Activated T-cell treated with anti-CD3 and anti-CD28 coated beads, Interleukin-2, amount 50 U/mL, for 4 hours (primary cell): ENCODE measurements around the gene GRID2. TPM values are rescaled to one million over a fixed set of nuclear protein-coding genes. Genes with fewer than 3 reads are reported as not detected.
"Not testable (repeated sequence)": the region's sequence is repeated elsewhere in the genome, so short reads cannot be mapped to it uniquely, and the experiment has no call there.

Source experiments
- ATAC-seq, 2 donors: fragments of 200-7000 bp; cut with Tn5 transposase; one replicate each; pipeline ENCODE4 v1.10.0; 2021
- DNase-seq: peaks from one replicate; pipeline ENCODE4 v3.0.0-alpha.2; 2020
- H3K27me3 Mint-ChIP-seq: one replicate; pipeline ENCODE4 v1.8.0; 2021; ENCODE audit warnings: low read depth, mixed read lengths
- H3K36me3 Mint-ChIP-seq: one replicate; pipeline ENCODE4 v1.8.0; 2022; ENCODE audit warnings: mixed read lengths; ENCODE audit not compliant: insufficient read depth
- H3K4me1 Mint-ChIP-seq: one replicate; pipeline ENCODE4 v1.8.0; 2021; ENCODE audit warnings: low read depth, mixed read lengths
- H3K4me3 Mint-ChIP-seq: one replicate; pipeline ENCODE4 v1.8.0; 2021; ENCODE audit warnings: mild to moderate bottlenecking, moderate library complexity, mixed read lengths
- H3K9me3 Mint-ChIP-seq: one replicate; pipeline ENCODE4 v1.8.0; 2021; ENCODE audit warnings: mixed read lengths
- total RNA-seq, 3 donors: library from RNA; stranded (reverse); gene quantifications; one replicate each; pipeline ENCODE4 v1.2.1, GENCODE V29; 2021

GRID2 gene
- total RNA-seq, 3 donors from 2014 or later: 0.22 TPM; not detected in 2

DNA sequence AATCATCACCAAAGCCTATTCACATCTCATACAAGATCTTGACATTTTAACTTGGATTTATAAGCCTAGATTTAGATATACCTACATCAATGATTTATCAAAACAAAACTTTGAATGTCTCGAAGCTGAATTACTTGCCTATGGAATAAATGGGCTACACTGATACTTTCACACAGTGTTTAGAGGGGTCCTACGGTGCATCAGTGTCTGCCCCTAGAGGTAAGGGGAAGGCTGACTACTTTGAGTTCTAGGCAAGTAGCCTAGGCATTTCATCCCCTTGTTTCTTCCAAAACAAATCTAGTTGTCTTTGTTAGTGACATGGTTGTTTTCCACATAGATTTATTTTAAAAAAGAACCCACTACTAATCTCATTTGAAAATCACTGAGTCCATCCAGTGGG is 1366.7 kb downstream of the GRID2 start:
- ATAC-seq (no peak), DNase-seq (no peak)
- no peaks in the 10 kb centered on the region for H3K27me3 Mint-ChIP-seq

DNA sequence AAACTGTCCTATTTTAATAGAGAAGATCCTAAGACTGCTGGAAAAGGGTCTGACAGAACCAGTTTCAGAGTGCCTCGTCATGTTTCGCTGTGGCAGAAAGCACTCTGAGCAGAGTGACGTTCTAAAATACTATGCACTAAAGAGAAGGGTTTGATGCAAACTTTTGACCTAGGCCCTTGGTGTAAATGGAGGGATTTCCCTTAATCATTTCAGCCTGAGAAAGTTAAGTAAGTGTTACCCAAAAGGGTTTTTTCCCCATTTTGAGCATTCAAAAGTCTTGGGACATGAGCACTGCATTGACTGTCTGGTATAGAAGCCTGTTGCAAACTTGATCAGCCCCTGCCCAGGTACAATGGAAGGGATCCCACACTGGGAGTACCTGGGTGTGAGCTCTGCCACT is 1367.3 kb downstream of the GRID2 start:
- no peaks in the 10 kb centered on the region for H3K36me3 Mint-ChIP-seq
- H3K27me3 Mint-ChIP-seq: no peaks in the 10 kb centered on the region
- H3K9me3 Mint-ChIP-seq: peaks cover 6% of the 10 kb centered on the region
- DNase-seq (no peak), ATAC-seq (no peak)
- H3K4me1 Mint-ChIP-seq: no peaks in the 10 kb centered on the region
- no peak overlapping the region for H3K4me3 Mint-ChIP-seq

More for the DNA sequence above, 1366.7 kb downstream of the GRID2 start:
- Mint-ChIP-seq H3K4me3 (no peak overlapping the region), H3K9me3 (peaks cover 8% of the 10 kb centered on the region), H3K36me3 (no peaks in the 10 kb centered on the region), H3K4me1 (no peaks in the 10 kb centered on the region)

DNA sequence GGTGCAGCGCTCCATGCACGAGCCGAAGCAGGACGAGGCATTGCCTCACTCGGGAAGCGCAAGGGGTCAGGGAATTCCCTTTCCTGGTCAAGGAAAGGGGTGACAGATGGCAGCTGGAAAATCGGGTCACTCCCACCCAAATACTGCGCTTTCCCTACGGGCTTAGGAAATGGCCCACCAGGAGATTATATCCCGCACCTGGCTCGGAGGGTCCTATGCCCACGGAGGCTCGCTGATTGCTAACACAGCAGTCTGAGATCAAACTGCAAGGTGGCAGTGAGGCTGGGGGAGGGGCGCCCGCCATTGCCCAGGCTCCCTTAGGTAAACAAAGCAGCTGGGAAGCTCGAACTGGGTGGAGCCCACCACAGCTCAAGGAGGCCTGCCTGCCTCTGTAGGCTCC is 1373.2 kb downstream of the GRID2 start:
- H3K27me3 Mint-ChIP-seq, H3K36me3 Mint-ChIP-seq, H3K9me3 Mint-ChIP-seq, H3K4me1 Mint-ChIP-seq, H3K4me3 Mint-ChIP-seq, ATAC-seq, DNase-seq: not testable (repeated sequence)

DNA sequence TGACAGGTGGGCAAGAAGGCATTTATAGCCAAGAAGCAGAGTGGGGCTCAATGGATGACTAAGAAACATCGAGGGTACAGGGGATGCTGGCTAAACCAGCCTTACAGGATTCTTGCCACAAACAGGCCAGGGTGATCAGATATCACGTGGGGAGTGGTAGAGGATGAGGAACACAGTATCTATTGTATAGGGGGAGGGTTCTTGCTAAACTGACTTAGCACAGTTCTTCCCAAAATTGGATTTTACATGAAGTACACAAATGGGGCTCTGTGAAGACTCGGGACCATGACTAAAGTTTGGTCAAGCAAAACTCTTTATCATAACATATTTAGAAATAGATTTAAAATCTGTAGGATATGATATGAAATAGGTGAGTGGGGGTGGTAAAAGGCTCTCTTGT is 1380.8 kb downstream of the GRID2 start:
- Mint-ChIP-seq H3K27me3 (no peaks in the 10 kb centered on the region), H3K4me3 (no peak overlapping the region), H3K4me1 (no peaks in the 10 kb centered on the region), H3K36me3 (no peaks in the 10 kb centered on the region), H3K9me3 (no peaks in the 10 kb centered on the region)
- ATAC-seq (no peak), DNase-seq (no peak)

GRCh38 chr4:93687304-93687703 is 1383.5 kb downstream of the GRID2 start:
- DNase-seq (no peak), ATAC-seq (no peak)
- Mint-ChIP-seq H3K9me3 (no peaks in the 10 kb centered on the region), H3K4me3 (no peak overlapping the region), H3K27me3 (no peaks in the 10 kb centered on the region), H3K36me3 (no peaks in the 10 kb centered on the region), H3K4me1 (no peaks in the 10 kb centered on the region)

- no peaks in the 10 kb centered on the region for H3K4me1 Mint-ChIP-seq
- no peaks in the 10 kb centered on the region for H3K36me3 Mint-ChIP-seq
- no peaks in the 10 kb centered on the region for H3K9me3 Mint-ChIP-seq
- H3K27me3 Mint-ChIP-seq: no peaks in the 10 kb centered on the region
- DNase-seq (no peak), ATAC-seq (no peak)
- no peak overlapping the region for H3K4me3 Mint-ChIP-seq
These were observed 1385.2 kb downstream of the GRID2 start for GRCh38 chr4:93688978-93689377.

- Mint-ChIP-seq H3K4me1 (no peaks in the 10 kb centered on the region), H3K27me3 (no peaks in the 10 kb centered on the region), H3K9me3 (peaks cover 3% of the 10 kb centered on the region), H3K36me3 (no peaks in the 10 kb centered on the region), H3K4me3 (no peak overlapping the region)
- no peak for DNase-seq
- no peak for ATAC-seq
These were observed 1389.4 kb downstream of the GRID2 start for GRCh38 chr4:93693141-93693540.

DNA sequence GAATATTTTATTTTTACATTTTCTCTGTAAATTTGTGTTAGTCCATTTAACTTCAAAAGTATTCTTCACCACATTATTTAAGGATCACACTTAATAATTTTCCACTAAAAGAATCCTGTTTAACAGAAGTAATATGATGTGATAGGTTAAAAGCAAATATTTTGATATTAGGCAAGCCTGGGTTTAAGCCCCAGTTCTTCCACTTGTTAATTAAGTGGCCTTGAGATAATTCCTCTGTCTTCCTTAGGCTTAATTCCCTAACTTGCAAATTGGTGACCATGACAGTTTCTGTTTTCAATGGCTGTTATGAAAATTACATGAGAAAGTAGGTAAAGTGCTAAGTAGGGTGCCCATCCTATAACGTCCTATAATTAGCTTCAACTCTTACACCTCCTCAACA is 1394.9 kb downstream of the GRID2 start:
- no peak for ATAC-seq
- Mint-ChIP-seq H3K36me3 (no peaks in the 10 kb centered on the region), H3K4me3 (no peak overlapping the region), H3K27me3 (no peaks in the 10 kb centered on the region), H3K9me3 (peaks cover 3% of the 10 kb centered on the region), H3K4me1 (no peaks in the 10 kb centered on the region)
- no peak for DNase-seq

GRCh38 chr4:93700571-93700970 is 1396.8 kb downstream of the GRID2 start:
- H3K36me3 Mint-ChIP-seq: no peaks in the 10 kb centered on the region
- no peaks in the 10 kb centered on the region for H3K9me3 Mint-ChIP-seq
- DNase-seq (no peak), ATAC-seq (no peak)
- no peak overlapping the region for H3K4me3 Mint-ChIP-seq
- no peaks in the 10 kb centered on the region for H3K4me1 Mint-ChIP-seq
- no peaks in the 10 kb centered on the region for H3K27me3 Mint-ChIP-seq

DNA sequence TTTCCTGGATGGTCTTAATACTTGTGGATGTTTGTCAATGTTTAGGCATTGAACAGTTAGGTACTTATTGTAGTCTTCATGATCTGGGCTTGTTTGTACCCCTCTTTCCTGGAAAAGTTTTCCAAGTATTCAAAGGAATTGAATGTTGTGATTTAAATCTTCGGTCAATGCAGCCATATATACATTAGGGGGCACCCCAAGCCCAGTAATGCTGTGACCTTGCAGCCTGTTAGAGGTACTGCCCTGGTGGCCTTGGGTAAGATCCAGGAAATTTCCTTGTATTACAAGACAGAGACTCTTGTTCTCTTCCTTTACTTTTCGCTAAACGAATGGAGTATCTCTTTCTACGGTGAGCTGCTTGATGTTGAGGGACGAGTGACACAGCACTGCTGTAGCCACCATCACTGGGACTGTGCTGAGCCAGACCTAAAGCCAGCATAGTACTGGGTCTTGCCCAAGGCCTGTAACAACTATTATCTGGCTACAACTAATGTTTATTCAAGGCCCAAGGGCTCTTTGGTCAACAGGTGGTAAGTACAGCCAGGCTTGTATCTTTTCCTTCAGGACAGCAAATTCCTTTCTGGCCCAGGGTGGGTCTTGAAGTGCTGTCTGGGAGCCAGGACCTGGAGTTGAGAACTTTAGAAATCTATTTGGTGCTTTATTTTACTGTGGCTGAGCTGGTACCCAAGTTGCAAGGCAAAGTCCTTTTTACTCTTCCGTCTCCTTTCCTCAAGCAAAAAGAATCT is 1406.5 kb downstream of the GRID2 start:
- ATAC-seq (no peak), DNase-seq (no peak)
- no peak overlapping the region for H3K4me3 Mint-ChIP-seq
- no peaks in the 10 kb centered on the region for H3K9me3 Mint-ChIP-seq
- H3K27me3 Mint-ChIP-seq: no peaks in the 10 kb centered on the region
- H3K36me3 Mint-ChIP-seq: no peaks in the 10 kb centered on the region
- H3K4me1 Mint-ChIP-seq: no peaks in the 10 kb centered on the region

GRCh38 chr4:93710847-93711430 is 1407.2 kb downstream of the GRID2 start:
- Mint-ChIP-seq H3K9me3 (no peaks in the 10 kb centered on the region), H3K36me3 (no peaks in the 10 kb centered on the region), H3K4me1 (no peaks in the 10 kb centered on the region), H3K4me3 (no peak overlapping the region), H3K27me3 (no peaks in the 10 kb centered on the region)
- DNase-seq (no peak), ATAC-seq (no peak)

DNA sequence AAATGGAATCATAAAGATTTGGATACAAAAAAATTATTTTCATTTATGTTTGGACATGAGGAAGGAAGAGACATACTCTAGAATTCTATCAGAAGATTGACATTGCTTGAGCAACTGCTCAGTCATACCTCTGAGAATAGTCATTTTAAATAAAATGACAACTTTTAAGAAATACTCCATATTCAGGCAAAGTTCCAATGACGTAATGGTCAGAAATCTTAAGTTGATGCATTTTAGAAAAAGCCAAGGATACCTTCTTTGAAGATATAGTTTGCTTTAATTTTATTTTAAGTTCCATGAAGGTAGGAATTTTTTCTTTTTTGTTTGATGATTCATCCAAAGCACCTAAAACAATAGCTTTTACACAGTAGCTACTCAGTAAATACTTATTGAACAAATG is 1414.5 kb downstream of the GRID2 start:
- no peak overlapping the region for H3K4me3 Mint-ChIP-seq
- no peaks in the 10 kb centered on the region for H3K36me3 Mint-ChIP-seq
- ATAC-seq: no peak

GRCh38 chr4:93719552-93719951 is 1415.8 kb downstream of the GRID2 start:
- Mint-ChIP-seq H3K4me3 (no peak overlapping the region), H3K4me1 (no peaks in the 10 kb centered on the region), H3K9me3 (peaks cover 7% of the 10 kb centered on the region), H3K27me3 (no peaks in the 10 kb centered on the region), H3K36me3 (no peaks in the 10 kb centered on the region)
- DNase-seq: no peak
- no peak for ATAC-seq

More for the DNA sequence above, 1414.5 kb downstream of the GRID2 start:
- Mint-ChIP-seq H3K4me1 (no peaks in the 10 kb centered on the region), H3K9me3 (peaks cover 4% of the 10 kb centered on the region), H3K27me3 (no peaks in the 10 kb centered on the region)
- no peak for DNase-seq

GRCh38 chr4:93722446-93722845 is 1418.7 kb downstream of the GRID2 start:
- ATAC-seq: no peak
- Mint-ChIP-seq H3K36me3 (no peaks in the 10 kb centered on the region), H3K4me3 (no peak overlapping the region), H3K27me3 (no peaks in the 10 kb centered on the region), H3K9me3 (peaks cover 7% of the 10 kb centered on the region), H3K4me1 (no peaks in the 10 kb centered on the region)
- no peak for DNase-seq

DNA sequence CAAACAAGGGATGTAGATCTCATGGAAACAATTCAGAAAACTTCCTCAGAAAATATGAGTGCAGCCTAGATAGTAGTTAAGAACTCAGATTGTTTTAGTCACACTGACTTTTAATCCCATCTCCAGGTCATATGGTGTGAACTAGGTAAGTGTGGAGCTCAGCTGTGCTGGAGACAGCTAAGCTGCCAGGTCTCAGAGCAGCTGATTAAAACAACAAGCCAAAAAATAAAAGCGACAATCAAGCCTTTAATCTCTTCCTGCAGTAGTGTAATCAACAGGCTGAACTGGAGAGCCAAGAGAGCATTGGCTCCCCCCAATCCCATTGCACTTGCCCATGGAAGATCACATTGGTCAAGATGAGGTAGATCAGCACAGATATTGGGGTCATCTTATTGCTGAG is 1426.5 kb downstream of the GRID2 start:
- H3K27me3 Mint-ChIP-seq: no peaks in the 10 kb centered on the region
- H3K9me3 Mint-ChIP-seq: no peaks in the 10 kb centered on the region
- no peaks in the 10 kb centered on the region for H3K4me1 Mint-ChIP-seq

More for the DNA sequence above, 1426.5 kb downstream of the GRID2 start:
- ATAC-seq (no peak), DNase-seq (no peak)
- H3K4me3 Mint-ChIP-seq: no peak overlapping the region
- no peaks in the 10 kb centered on the region for H3K36me3 Mint-ChIP-seq
